Endodermal cell (in vitro differentiated cells): ENCODE measurements around the gene ACTRT3. TPM values are rescaled to one million over a fixed set of nuclear protein-coding genes. Genes with fewer than 3 reads are reported as not detected.

Experiments used
- DNase-seq: peaks from one replicate; pipeline ENCODE4 v3.0.0-alpha.2; 2017
- H3K27ac ChIP-seq: 2 replicates; pipeline ENCODE4 v1.5.1; 2013; ENCODE audit warnings: mild to moderate bottlenecking, low read depth, low read length, moderate library complexity
- H3K27me3 ChIP-seq: 2 replicates; pipeline ENCODE4 v1.6.1; 2013; ENCODE audit warnings: mild to moderate bottlenecking, low read length, moderate library complexity; ENCODE audit not compliant: insufficient read depth, control insufficient read depth, poor library complexity, severe bottlenecking
- H3K36me3 ChIP-seq: 2 replicates; pipeline ENCODE4 v1.7.0; 2013; ENCODE audit warnings: mild to moderate bottlenecking, low read length, moderate library complexity; ENCODE audit not compliant: control insufficient read depth, insufficient read depth
- H3K4me1 ChIP-seq: one replicate; pipeline ENCODE4 v1.7.0; 2013; ENCODE audit warnings: low read length; ENCODE audit not compliant: control insufficient read depth, insufficient read depth
- H3K4me3 ChIP-seq: 2 replicates; pipeline ENCODE4 v1.5.1; 2013; ENCODE audit warnings: mild to moderate bottlenecking, low read length, moderate library complexity
- H3K9ac ChIP-seq: 2 replicates; pipeline ENCODE4 v1.6.1; 2013; ENCODE audit warnings: mild to moderate bottlenecking, low read length, moderate library complexity; ENCODE audit not compliant: poor library complexity, severe bottlenecking; ENCODE audit errors: extremely low read depth
- H3K9me3 ChIP-seq: 2 replicates; pipeline ENCODE4 v1.6.1; 2013; ENCODE audit warnings: mild to moderate bottlenecking, low read length, moderate library complexity; ENCODE audit not compliant: control insufficient read depth
- H3K27ac Mint-ChIP-seq: 2 replicates; pipeline ENCODE4 v1.8.0; 2020; ENCODE audit warnings: mixed read lengths
- H3K27me3 Mint-ChIP-seq: 2 replicates; pipeline ENCODE4 v1.8.0; 2021; ENCODE audit warnings: mild to moderate bottlenecking, mixed read lengths; ENCODE audit not compliant: insufficient read depth
- H3K36me3 Mint-ChIP-seq: 2 replicates; pipeline ENCODE4 v1.8.0; 2020; ENCODE audit warnings: low read depth, mixed read lengths
- H3K4me1 Mint-ChIP-seq: 2 replicates; pipeline ENCODE4 v1.8.0; 2020; ENCODE audit warnings: mixed read lengths
- H3K4me3 Mint-ChIP-seq: 2 replicates; pipeline ENCODE4 v1.8.0; 2020; ENCODE audit warnings: mild to moderate bottlenecking, moderate library complexity, mixed read lengths
- H3K9me3 Mint-ChIP-seq: 2 replicates; pipeline ENCODE4 v1.8.0; 2020; ENCODE audit warnings: mild to moderate bottlenecking, mixed read lengths
- CTCF ChIP-seq: fragments of 200-600 bp; sonication (generic); conservative IDR thresholded peaks from 2 replicates; pipeline ENCODE4 v1.5.0; 2021; ENCODE audit warnings: antibody characterized with exemption, mild to moderate bottlenecking
- WGBS, 2 experiments: methylation state at CpG; one replicate each; pipeline versions ENCODE4 v1.1.5 to v1.1.7; 2013; ENCODE audit warnings: missing lambda C conversion rate in 2 of 2, mixed read lengths in 1 of 2; ENCODE audit not compliant: insufficient coverage in 1 of 2, insufficient read length in 1 of 2; 5-methylcytosine and 5-hydroxymethylcytosine counted together
- total RNA-seq, 2 donors: library from RNA; stranded (reverse); fragmentation: NEBNext Ultra II Directional in 1 of 2; extraction: Animal tissue kit (Norgen Biotek cat#: 25700) in 1 of 2; gene quantifications; 2 replicates in 1 of 2; 3 replicates in 1 of 2; pipeline ENCODE4 v1.2.1, GENCODE V29; 2021

The ACTRT3 gene
- total RNA-seq, 2 donors from 2014 or later = 0.82 to 2.5 TPM

- Histone ChIP-seq H3K36me3 (peaks cover 80% of the 10 kb centered on the region), H3K9me3 (no peaks in the 10 kb centered on the region), H3K4me3 (no peak overlapping the region), H3K27ac (no peak overlapping the region), H3K9ac (no peak overlapping the region), H3K4me1 (no peaks in the 10 kb centered on the region), H3K27me3 (no peaks in the 10 kb centered on the region)
- no peak for TF ChIP-seq CTCF
- peaks cover 35% of the 10 kb centered on the region for H3K36me3 Mint-ChIP-seq
- 88% methylated on average over 1 of the region's 1 CpG; no CpG with 5 or more reads in 1 of the 2 experiments for WGBS, 2 experiments
- no peaks in the 10 kb centered on the region for H3K4me1 Mint-ChIP-seq
- no peaks in the 10 kb centered on the region for H3K9me3 Mint-ChIP-seq
- no peak overlapping the region for H3K4me3 Mint-ChIP-seq
- no peak for DNase-seq
- no peak overlapping the region for H3K27ac Mint-ChIP-seq
- H3K27me3 Mint-ChIP-seq = no peaks in the 10 kb centered on the region
Measured at GRCh38 chr3:169787791-169788190, 18.4 kb upstream of the ACTRT3 start.

DNA sequence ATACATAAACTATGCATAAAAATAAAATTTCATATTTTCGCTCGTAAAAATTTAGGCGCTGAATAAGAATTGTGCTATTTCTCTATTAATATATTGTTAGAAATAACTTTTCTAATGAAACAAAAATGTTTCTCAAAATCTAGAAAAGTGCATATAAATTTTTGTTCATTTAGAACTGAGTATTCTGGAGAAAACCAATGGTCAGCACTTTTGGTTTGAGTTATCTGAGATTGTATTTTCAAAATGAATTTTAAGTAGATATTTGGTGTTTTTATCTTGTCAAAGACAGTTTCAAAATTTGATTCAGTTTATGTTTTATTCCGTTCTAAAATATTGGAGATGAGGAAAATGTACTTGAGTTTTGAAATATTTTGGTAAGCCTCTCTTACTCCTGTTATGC is 17.8 kb upstream of the ACTRT3 start:
- Histone ChIP-seq H3K27ac (no peak overlapping the region), H3K9ac (no peak overlapping the region), H3K9me3 (no peaks in the 10 kb centered on the region), H3K4me3 (no peak overlapping the region), H3K27me3 (no peaks in the 10 kb centered on the region), H3K4me1 (no peaks in the 10 kb centered on the region), H3K36me3 (peaks cover 80% of the 10 kb centered on the region)
- DNase-seq = no peak
- no peaks in the 10 kb centered on the region for H3K9me3 Mint-ChIP-seq
- no peaks in the 10 kb centered on the region for H3K27me3 Mint-ChIP-seq
- peaks cover 33% of the 10 kb centered on the region for H3K36me3 Mint-ChIP-seq
- H3K4me3 Mint-ChIP-seq = no peak overlapping the region
- no peak for TF ChIP-seq CTCF
- H3K4me1 Mint-ChIP-seq = no peaks in the 10 kb centered on the region
- WGBS, 2 experiments = 90 to 100% methylated on average over 1 of the region's 4 CpGs
- H3K27ac Mint-ChIP-seq = no peak overlapping the region

- Mint-ChIP-seq H3K4me3 (no peak overlapping the region), H3K27ac (no peak overlapping the region), H3K4me1 (no peaks in the 10 kb centered on the region), H3K27me3 (no peaks in the 10 kb centered on the region), H3K9me3 (no peaks in the 10 kb centered on the region), H3K36me3 (peaks cover 55% of the 10 kb centered on the region)
- no peak overlapping the region for H3K4me3 ChIP-seq
- DNase-seq = no peak
- no peaks in the 10 kb centered on the region for H3K27me3 ChIP-seq
- no peak overlapping the region for H3K27ac ChIP-seq
- H3K9ac ChIP-seq = no peak overlapping the region
- no peaks in the 10 kb centered on the region for H3K9me3 ChIP-seq
- no peaks in the 10 kb centered on the region for H3K4me1 ChIP-seq
- TF ChIP-seq CTCF = no peak
- 93 to 96% methylated on average over 4 of the region's 4 CpGs for WGBS, 2 experiments
- peaks cover 93% of the 10 kb centered on the region for H3K36me3 ChIP-seq
Measured at GRCh38 chr3:169781209-169781855, 12.0 kb upstream of the ACTRT3 start.
